ENCODE results near the gene PPA1. TPM values are rescaled to one million over a fixed set of nuclear protein-coding genes. Genes with fewer than 3 reads are reported as not detected.

PPA1 gene
- total and polyA plus RNA-seq, 2 donors (not counting 1 experiment from before 2014, with no cell fraction given): 28.6 to 40.6 TPM

DNA sequence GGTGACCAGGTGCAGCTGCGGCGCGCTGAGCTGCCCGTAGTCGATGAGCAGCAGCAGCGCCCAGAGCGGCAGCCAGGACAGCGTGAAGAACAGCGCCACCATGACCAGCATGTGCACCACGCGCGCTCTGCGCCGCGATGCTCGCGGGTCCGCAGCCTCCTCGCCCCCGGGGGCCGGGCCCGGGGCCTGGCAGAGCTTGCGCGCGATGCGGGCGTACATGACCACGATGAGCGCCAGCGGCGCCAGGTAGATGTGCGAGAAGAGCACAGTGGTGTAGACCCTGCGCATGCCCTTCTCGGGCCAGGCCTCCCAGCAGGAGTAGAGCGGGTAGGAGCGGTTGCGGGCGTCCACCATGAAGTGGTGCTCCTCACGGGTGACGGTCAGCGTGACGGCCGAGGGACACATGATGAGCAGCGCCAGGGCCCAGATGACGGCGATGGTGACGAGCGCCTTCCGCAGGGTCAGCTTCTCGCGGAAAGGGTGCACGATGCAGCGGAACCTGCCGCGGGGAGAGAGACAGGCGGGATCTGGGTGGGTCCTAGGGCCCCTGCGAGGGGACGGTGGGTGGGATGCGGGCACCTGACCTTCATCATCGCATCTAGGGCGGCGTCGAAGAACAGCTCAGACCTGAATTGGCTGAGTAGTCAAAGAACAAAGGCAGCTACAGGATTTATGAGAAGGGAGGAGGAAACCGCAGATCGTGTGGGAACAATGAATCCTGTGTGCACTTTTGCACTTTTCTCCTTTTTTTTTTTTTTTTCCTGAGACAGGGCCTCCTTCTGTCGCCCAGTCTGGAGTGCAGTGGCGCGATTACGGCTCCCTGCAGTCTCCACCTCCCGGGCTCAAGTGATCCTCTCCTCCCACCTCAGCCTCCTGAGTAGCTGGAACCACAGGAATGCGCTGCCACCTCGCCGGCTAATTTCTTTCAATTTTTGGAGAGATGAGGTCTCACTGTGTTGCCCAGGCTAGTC lies 22.4 kb upstream of the PPA1 start:
- H3K9me3 ChIP-seq (ENCODE audit: control extremely low read depth in 1 of 3, control insufficient read depth in 2 of 3, insufficient read depth in 1 of 3, low read length in 2 of 3): peaks cover 0 to 11% (median 0%) of the 10 kb centered on the region in 3 donors
- POLR2A ChIA-PET: no interaction called here
- H3K27ac ChIP-seq (ENCODE audit: low read length in 2 of 2): no peak overlapping the region
- 10% methylated on average over 73 of the region's 73 CpGs for WGBS (ENCODE audit: insufficient coverage)
- no peak for TF ChIP-seq EZH2 (IDR thresholded peaks at IDR 0.05; ENCODE audit: borderline replicate concordance, insufficient read depth, low read depth, low read length, poor library complexity, severe bottlenecking)
- TF ChIP-seq, protein P1, sequence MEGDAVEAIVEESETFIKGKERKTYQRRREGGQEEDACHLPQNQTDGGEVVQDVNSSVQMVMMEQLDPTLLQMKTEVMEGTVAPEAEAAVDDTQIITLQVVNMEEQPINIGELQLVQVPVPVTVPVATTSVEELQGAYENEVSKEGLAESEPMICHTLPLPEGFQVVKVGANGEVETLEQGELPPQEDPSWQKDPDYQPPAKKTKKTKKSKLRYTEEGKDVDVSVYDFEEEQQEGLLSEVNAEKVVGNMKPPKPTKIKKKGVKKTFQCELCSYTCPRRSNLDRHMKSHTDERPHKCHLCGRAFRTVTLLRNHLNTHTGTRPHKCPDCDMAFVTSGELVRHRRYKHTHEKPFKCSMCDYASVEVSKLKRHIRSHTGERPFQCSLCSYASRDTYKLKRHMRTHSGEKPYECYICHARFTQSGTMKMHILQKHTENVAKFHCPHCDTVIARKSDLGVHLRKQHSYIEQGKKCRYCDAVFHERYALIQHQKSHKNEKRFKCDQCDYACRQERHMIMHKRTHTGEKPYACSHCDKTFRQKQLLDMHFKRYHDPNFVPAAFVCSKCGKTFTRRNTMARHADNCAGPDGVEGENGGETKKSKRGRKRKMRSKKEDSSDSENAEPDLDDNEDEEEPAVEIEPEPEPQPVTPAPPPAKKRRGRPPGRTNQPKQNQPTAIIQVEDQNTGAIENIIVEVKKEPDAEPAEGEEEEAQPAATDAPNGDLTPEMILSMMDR (IDR thresholded peaks at IDR 0.05): no peak
- no peak overlapping the region for H3K9ac ChIP-seq (ENCODE audit: low read length)
- H4K20me1 ChIP-seq (ENCODE audit: control insufficient read depth, insufficient read depth, low read length, poor library complexity, severe bottlenecking): no peaks in the 10 kb centered on the region
- peak overlapping the region; percentile 80 for H3K4me3 Mint-ChIP-seq
- H3K79me2 ChIP-seq (ENCODE audit: control insufficient read depth, insufficient read depth, low read length): no peaks in the 10 kb centered on the region
- DNase-seq: peak; percentile 38
- peak overlapping the region; percentile 62 for H2AFZ ChIP-seq (ENCODE audit: insufficient read depth, low read depth, low read length, poor library complexity, severe bottlenecking)
- intact Hi-C loops (cut with micrococcal nuclease): no loop called here
- peak; percentile 51 for ATAC-seq (ENCODE audit: low read depth)
- CTCF ChIA-PET: interaction anchor here (0.5 to 1.5 kb wide), 5 partner anchors 15 to 649 kb away, joined by 3 to 5 read pairs (median 3); no protein-coding TSS in a partner anchor
- H3K4me2 ChIP-seq (replicated peaks; ENCODE audit: low read depth, low read length, poor library complexity, severe bottlenecking): peak overlapping the region; percentile 64
- H3K27me3 ChIP-seq (replicated peaks in 1 of 4; ENCODE audit: control extremely low read depth in 1 of 4, control insufficient read depth in 3 of 4, insufficient read depth in 4 of 4, low read length in 3 of 4): peaks cover 0 to 46% (median 19%) of the 10 kb centered on the region in 4 experiments
- no peaks in the 10 kb centered on the region for H3K9me3 Mint-ChIP-seq (ENCODE audit: insufficient read depth)
- H3K4me3 ChIP-seq (ENCODE audit: control extremely low read depth in 1 of 5, extremely low read depth in 1 of 5, insufficient read depth in 1 of 5, low read depth in 2 of 5, low read length in 4 of 5): peak overlapping the region in 2 of 5 experiments; percentile 15 to 19
- no peak overlapping the region for H3K27ac Mint-ChIP-seq
- peaks cover 11 to 17% of the 10 kb centered on the region in 2 donors for H3K4me1 ChIP-seq (ENCODE audit: control insufficient read depth in 2 of 2, insufficient read depth in 2 of 2, low read length in 2 of 2)
- H3K27me3 Mint-ChIP-seq: peaks cover 64% of the 10 kb centered on the region
- H3K36me3 ChIP-seq (replicated peaks in 1 of 2; ENCODE audit: control extremely low read depth in 1 of 2, control insufficient read depth in 1 of 2, extremely low read depth in 1 of 2, insufficient read depth in 2 of 2, low read length in 1 of 2): no peaks in the 10 kb centered on the region
- H3K4me1 Mint-ChIP-seq: peaks cover 11% of the 10 kb centered on the region

All from B cell (primary cell).